Testis (tissue), 3 donors: ENCODE measurements around the gene ELFN2. TPM values are rescaled to one million over a fixed set of nuclear protein-coding genes. Genes with fewer than 3 reads are reported as not detected.

ENCODE experiments used
- DNase-seq: peaks from one replicate; pipeline ENCODE4 v3.0.0-alpha.2; 2019
- H3K27ac ChIP-seq, 2 donors: fragments of 200-600 bp; sonication (generic); one replicate each; pipeline ENCODE4 v1.5.1; 2019
- H3K27me3 ChIP-seq: fragments of 200-600 bp; sonication (generic); one replicate; pipeline ENCODE4 v1.5.1; 2019
- H3K36me3 ChIP-seq: fragments of 200-600 bp; sonication (generic); one replicate; pipeline ENCODE4 v1.5.1; 2017; ENCODE audit warnings: low read depth; ENCODE audit errors: missing control alignments
- H3K4me1 ChIP-seq: fragments of 200-600 bp; sonication (generic); one replicate; pipeline ENCODE4 v1.5.1; 2019
- H3K4me3 ChIP-seq, 2 donors: fragments of 200-600 bp; sonication (generic); one replicate each; pipeline ENCODE4 v1.5.1; 2017 to 2019
- H3K9me3 ChIP-seq: fragments of 200-600 bp; sonication (generic); one replicate; pipeline ENCODE4 v1.5.1; 2017
- CTCF ChIP-seq, 3 experiments: fragments of 450-650 bp in 2 of 3; fragments of 200-600 bp in 1 of 3; sonication (generic) in 1 of 3; IDR thresholded peaks; one replicate each; pipeline ENCODE4 v1.5.1; 2016 to 2019; ENCODE audit warnings: antibody characterized with exemption in 3 of 3, mild to moderate bottlenecking in 2 of 3, moderate library complexity in 1 of 3
- POLR2A ChIP-seq: fragments of 450-650 bp; IDR thresholded peaks from one replicate; pipeline ENCODE4 v1.6.1; 2017; ENCODE audit warnings: antibody characterized with exemption, mild to moderate bottlenecking, moderate library complexity
- WGBS, 2 donors: methylation state at CpG; one replicate each; pipeline ENCODE4 v1.1.5; 2018; 5-methylcytosine and 5-hydroxymethylcytosine counted together
- intact Hi-C: fragments of 100-400 bp; cut with DNase I; formaldehyde crosslinking; loops from one replicate; pipeline ENCODE4 v1.15.1; 2023; ENCODE audit warnings: low total_unique reads
- polyA plus RNA-seq: library from polyadenylated mRNA; stranded (reverse); fragments of 350-450 nt; fragmentation: Illumina TruSeq; extraction: RNeasy Lipid Tissue Mini Kit (QIAGEN cat#74804); gene quantifications from one replicate; pipeline ENCODE4 v1.2.3, GENCODE V29; 2014; ENCODE audit warnings: low read depth, low replicate concordance; ENCODE audit not compliant: insufficient read depth
- total RNA-seq, 2 donors: library from RNA; depleted of rRNA; stranded (reverse); fragments of >200 nt; gene quantifications; one replicate each; pipeline ENCODE4 v1.2.3, GENCODE V29; 2016

The ELFN2 gene
- total and polyA plus RNA-seq, 3 donors from 2014 or later: 4.8 to 5.7 (median 5.3) TPM

DNA sequence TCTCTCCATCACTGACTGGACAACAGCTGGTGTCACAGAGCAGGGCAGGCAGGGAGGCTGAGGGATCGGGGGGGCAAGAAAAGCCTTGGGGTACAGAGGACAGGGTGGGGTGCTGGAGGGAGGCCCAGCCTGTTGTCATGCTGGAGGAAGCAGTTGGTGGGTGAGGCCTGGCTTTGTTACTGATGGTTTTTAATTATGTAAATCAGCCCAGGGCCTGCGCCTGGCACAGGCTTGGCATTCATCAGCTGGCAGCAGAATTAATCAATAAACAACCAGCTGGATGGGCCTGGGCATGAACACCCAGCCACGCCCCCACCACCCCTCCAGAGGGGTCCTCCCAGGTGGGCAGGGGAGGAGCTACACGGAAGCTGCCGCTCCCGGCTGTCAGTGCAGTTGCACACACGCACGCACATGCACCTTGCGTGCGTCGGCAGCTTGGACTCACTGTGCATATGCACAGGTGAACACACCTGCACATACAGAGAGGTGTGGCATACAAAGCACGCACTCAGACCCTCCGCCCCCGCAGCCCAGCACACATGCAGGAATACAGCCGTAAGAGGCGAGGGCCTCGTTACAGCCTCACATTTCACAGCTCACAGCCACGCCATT lies 21.3 kb upstream of the ELFN2 start:
- Histone ChIP-seq H3K9me3 (no peaks in the 10 kb centered on the region), H3K4me1 (no peaks in the 10 kb centered on the region), H3K36me3 (no peaks in the 10 kb centered on the region), H3K27me3 (no peaks in the 10 kb centered on the region), H3K27ac (no peak overlapping the region), H3K4me3 (no peak overlapping the region)
- TF ChIP-seq CTCF (IDR thresholded peaks at IDR 0.05) (no peak), POLR2A (no peak)
- intact Hi-C loops: no loop called here
- 88 to 94% methylated on average over 9 to 18 of the region's 18 CpGs for WGBS, 2 donors
- DNase-seq: no peak

GRCh38 chr22:37445501-37445900 lies 18.2 kb upstream of the ELFN2 start:
- no peak for TF ChIP-seq POLR2A
- no peak for TF ChIP-seq CTCF (IDR thresholded peaks at IDR 0.05)
- intact Hi-C loops: no loop called here
- WGBS, 2 donors: 86 to 91% methylated on average over 9 of the region's 9 CpGs
- Histone ChIP-seq H3K36me3 (no peaks in the 10 kb centered on the region), H3K9me3 (no peaks in the 10 kb centered on the region), H3K4me1 (no peaks in the 10 kb centered on the region), H3K27ac (no peak overlapping the region), H3K4me3 (no peak overlapping the region), H3K27me3 (no peaks in the 10 kb centered on the region)
- DNase-seq: no peak

DNA sequence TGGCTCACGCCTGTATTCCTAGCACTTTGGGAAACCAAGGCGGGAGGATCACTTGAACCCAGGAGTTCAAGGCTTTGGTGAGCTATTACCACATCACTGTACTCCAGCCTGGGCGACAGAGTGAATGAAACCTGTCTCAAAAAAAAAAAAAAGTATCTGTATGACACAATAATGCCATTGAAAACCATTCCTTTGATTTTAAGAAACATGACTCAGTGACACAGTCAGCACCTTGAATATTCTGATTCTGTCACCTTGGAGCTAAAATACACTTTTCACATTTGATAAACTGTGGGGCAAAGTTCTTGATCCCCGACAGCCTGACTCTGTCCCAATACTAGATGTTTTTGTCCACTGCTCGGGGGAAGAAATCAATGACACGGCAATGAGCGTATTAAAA lies 16.7 kb upstream of the ELFN2 start:
- WGBS, 2 donors: 86 to 88% methylated on average over 7 of the region's 7 CpGs
- intact Hi-C loops: no loop called here
- no peak for DNase-seq
- no peak overlapping the region for H3K27ac ChIP-seq
- no peak overlapping the region for H3K4me3 ChIP-seq
- no peaks in the 10 kb centered on the region for H3K4me1 ChIP-seq
- no peaks in the 10 kb centered on the region for H3K36me3 ChIP-seq
- H3K27me3 ChIP-seq: no peaks in the 10 kb centered on the region
- no peaks in the 10 kb centered on the region for H3K9me3 ChIP-seq
- TF ChIP-seq CTCF (IDR thresholded peaks at IDR 0.05): no peak
- no peak for TF ChIP-seq POLR2A

GRCh38 chr22:37443086-37443485 lies 15.8 kb upstream of the ELFN2 start:
- no peak for DNase-seq
- H3K4me3 ChIP-seq: no peak overlapping the region
- intact Hi-C loops: no loop called here
- no peaks in the 10 kb centered on the region for H3K36me3 ChIP-seq
- no peaks in the 10 kb centered on the region for H3K27me3 ChIP-seq
- WGBS, 2 donors: 90 to 91% methylated on average over 7 of the region's 7 CpGs
- H3K9me3 ChIP-seq: no peaks in the 10 kb centered on the region
- no peak overlapping the region for H3K27ac ChIP-seq
- H3K4me1 ChIP-seq: no peaks in the 10 kb centered on the region
- TF ChIP-seq CTCF (IDR thresholded peaks at IDR 0.05) (no peak), POLR2A (no peak)

DNA sequence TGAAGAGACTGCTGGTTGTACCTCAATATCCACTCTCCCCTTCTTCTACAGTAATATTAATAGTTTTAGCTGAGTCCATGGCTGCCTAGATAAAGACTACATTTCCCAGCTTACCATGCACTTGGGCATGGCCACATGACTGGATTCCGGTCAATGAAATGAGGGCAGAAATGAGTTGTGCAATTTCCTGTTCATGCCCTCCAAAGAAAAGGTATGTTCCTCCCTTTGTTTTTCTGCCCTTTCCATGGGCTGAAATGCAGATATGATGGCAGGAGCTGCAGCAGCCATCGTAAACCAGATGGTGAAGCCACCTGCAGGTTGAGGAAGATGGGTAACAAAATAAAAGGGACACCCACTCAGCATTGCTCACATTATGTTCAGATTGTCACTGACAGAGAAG lies 15.3 kb upstream of the ELFN2 start:
- 81 to 91% methylated on average over 2 of the region's 2 CpGs for WGBS, 2 donors
- Histone ChIP-seq H3K27me3 (no peaks in the 10 kb centered on the region), H3K4me3 (no peak overlapping the region), H3K4me1 (no peaks in the 10 kb centered on the region), H3K27ac (no peak overlapping the region), H3K36me3 (no peaks in the 10 kb centered on the region), H3K9me3 (no peaks in the 10 kb centered on the region)
- no peak for TF ChIP-seq CTCF (IDR thresholded peaks at IDR 0.05)
- TF ChIP-seq POLR2A: no peak
- DNase-seq: no peak
- intact Hi-C loops: no loop called here
